ENCODE results near the gene PTGS2. TPM values are rescaled to one million over a fixed set of nuclear protein-coding genes. Genes with fewer than 3 reads are reported as not detected.
A peak's percentile ranks its signal among the peaks of the same experiment; 100 is the strongest.
"Not testable (repeated sequence)": the region's sequence is repeated elsewhere in the genome, so short reads cannot be mapped to it uniquely, and the experiment has no call there.

The PTGS2 gene
- total RNA-seq, 1 experiment from 2014 or later = 0.20 TPM

DNA sequence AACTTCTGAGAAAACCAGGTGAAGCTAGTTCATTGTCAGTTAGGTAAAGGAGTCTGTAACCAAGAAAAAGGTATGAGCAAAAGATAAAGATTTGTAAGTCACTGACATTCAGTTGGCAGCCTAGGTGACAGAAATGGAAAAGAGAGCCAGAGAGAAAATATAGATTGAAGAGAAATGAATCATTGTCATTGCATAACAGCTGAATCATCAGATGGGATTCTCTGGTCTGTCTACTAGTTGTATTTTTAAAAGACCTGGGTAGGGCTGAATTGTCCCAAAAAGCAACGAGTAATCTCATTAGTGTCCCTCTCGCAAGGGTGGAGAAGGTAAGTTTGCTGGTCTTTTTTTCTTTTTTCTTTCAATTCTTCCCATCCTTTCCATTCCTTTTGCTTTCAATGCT is 36.6 kb downstream of the PTGS2 start:
- ChIA-PET CTCF (no interaction called here), POLR2A (no interaction called here)
- DNase-seq (ENCODE audit: low spot score) (no peak), ATAC-seq (no peak)
- Mint-ChIP-seq H3K27ac (no peak overlapping the region), H3K27me3 (ENCODE audit: low read depth) (no peaks in the 10 kb centered on the region), H3K4me1 (peaks cover 4% of the 10 kb centered on the region), H3K36me3 (no peaks in the 10 kb centered on the region), H3K4me3 (no peak overlapping the region), H3K9me3 (no peaks in the 10 kb centered on the region)
- TF ChIP-seq ZNF423 (CRISPR knock-in tag; IDR thresholded peaks at IDR 0.05) (no peak), KAT7 (CRISPR knock-in tag; IDR thresholded peaks at IDR 0.05; ENCODE audit: borderline replicate concordance) (no peak), NFE2L1 (CRISPR knock-in tag; IDR thresholded peaks at IDR 0.05) (no peak), TEAD1 (CRISPR knock-in tag; IDR thresholded peaks at IDR 0.05) (no peak), SOX15 (CRISPR knock-in tag; IDR thresholded peaks at IDR 0.05) (no peak), ZNF232 (CRISPR knock-in tag; IDR thresholded peaks at IDR 0.05) (no peak), ZNF317 (CRISPR knock-in tag; IDR thresholded peaks at IDR 0.05; ENCODE audit: borderline replicate concordance, low read depth) (no peak), CBFB (CRISPR knock-in tag; IDR thresholded peaks at IDR 0.05; ENCODE audit: low read depth) (no peak), GTF2I (CRISPR knock-in tag; conservative IDR thresholded peaks at IDR 0.05) (no peak), PRRX2 (CRISPR knock-in tag; IDR thresholded peaks at IDR 0.05) (no peak), TP53 (CRISPR knock-in tag; IDR thresholded peaks at IDR 0.05) (no peak), HMGA2 (CRISPR knock-in tag; IDR thresholded peaks at IDR 0.05) (no peak)
- TF ChIP-seq, protein P1, sequence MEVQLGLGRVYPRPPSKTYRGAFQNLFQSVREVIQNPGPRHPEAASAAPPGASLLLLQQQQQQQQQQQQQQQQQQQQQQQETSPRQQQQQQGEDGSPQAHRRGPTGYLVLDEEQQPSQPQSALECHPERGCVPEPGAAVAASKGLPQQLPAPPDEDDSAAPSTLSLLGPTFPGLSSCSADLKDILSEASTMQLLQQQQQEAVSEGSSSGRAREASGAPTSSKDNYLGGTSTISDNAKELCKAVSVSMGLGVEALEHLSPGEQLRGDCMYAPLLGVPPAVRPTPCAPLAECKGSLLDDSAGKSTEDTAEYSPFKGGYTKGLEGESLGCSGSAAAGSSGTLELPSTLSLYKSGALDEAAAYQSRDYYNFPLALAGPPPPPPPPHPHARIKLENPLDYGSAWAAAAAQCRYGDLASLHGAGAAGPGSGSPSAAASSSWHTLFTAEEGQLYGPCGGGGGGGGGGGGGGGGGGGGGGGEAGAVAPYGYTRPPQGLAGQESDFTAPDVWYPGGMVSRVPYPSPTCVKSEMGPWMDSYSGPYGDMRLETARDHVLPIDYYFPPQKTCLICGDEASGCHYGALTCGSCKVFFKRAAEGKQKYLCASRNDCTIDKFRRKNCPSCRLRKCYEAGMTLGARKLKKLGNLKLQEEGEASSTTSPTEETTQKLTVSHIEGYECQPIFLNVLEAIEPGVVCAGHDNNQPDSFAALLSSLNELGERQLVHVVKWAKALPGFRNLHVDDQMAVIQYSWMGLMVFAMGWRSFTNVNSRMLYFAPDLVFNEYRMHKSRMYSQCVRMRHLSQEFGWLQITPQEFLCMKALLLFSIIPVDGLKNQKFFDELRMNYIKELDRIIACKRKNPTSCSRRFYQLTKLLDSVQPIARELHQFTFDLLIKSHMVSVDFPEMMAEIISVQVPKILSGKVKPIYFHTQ (CRISPR knock-in tag; IDR thresholded peaks at IDR 0.05) = no peak
- TF ChIP-seq, protein P2, sequence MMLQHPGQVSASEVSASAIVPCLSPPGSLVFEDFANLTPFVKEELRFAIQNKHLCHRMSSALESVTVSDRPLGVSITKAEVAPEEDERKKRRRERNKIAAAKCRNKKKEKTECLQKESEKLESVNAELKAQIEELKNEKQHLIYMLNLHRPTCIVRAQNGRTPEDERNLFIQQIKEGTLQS (CRISPR knock-in tag; conservative IDR thresholded peaks at IDR 0.05) = no peak
- TF ChIP-seq, protein P3, sequence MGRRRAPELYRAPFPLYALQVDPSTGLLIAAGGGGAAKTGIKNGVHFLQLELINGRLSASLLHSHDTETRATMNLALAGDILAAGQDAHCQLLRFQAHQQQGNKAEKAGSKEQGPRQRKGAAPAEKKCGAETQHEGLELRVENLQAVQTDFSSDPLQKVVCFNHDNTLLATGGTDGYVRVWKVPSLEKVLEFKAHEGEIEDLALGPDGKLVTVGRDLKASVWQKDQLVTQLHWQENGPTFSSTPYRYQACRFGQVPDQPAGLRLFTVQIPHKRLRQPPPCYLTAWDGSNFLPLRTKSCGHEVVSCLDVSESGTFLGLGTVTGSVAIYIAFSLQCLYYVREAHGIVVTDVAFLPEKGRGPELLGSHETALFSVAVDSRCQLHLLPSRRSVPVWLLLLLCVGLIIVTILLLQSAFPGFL (CRISPR knock-in tag; IDR thresholded peaks at IDR 0.05; ENCODE audit: borderline replicate concordance) = no peak
- TF ChIP-seq, protein P4, sequence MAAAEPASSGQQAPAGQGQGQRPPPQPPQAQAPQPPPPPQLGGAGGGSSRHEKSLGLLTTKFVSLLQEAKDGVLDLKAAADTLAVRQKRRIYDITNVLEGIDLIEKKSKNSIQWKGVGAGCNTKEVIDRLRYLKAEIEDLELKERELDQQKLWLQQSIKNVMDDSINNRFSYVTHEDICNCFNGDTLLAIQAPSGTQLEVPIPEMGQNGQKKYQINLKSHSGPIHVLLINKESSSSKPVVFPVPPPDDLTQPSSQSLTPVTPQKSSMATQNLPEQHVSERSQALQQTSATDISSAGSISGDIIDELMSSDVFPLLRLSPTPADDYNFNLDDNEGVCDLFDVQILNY (CRISPR knock-in tag; IDR thresholded peaks at IDR 0.05) = no peak
- TF ChIP-seq, protein P5, sequence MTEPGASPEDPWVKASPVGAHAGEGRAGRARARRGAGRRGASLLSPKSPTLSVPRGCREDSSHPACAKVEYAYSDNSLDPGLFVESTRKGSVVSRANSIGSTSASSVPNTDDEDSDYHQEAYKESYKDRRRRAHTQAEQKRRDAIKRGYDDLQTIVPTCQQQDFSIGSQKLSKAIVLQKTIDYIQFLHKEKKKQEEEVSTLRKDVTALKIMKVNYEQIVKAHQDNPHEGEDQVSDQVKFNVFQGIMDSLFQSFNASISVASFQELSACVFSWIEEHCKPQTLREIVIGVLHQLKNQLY (CRISPR knock-in tag; IDR thresholded peaks at IDR 0.05) = no peak

DNA sequence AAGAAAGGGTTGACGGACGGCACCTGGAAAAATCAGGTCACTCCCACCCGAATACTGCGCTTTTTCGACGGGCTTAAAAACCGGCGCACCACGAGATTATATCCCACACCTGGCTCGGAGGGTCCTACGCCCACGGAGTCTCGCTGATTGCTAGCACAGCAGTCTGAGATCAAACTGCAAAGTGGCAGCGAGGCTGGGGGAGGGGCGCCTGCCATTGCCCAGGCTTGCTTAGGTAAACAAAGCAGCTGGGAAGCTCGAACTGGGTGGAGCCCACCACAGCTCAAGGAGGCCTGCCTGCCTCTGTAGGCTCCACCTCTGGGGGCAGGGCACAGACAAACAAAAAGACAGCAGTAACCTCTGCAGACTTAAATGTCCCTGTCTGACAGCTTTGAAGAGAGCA is 42.7 kb downstream of the PTGS2 start:
- DNase-seq (ENCODE audit: low spot score) = peak; percentile 14
- H3K27ac Mint-ChIP-seq; H3K9me3 Mint-ChIP-seq; CTCF ChIA-PET; ATAC-seq; POLR2A ChIA-PET; H3K36me3 Mint-ChIP-seq; H3K27me3 Mint-ChIP-seq (ENCODE audit: low read depth): not testable (repeated sequence)
- Mint-ChIP-seq H3K4me3 (peak overlapping the region; percentile 73), H3K4me1 (peaks cover 18% of the 10 kb centered on the region)

DNA sequence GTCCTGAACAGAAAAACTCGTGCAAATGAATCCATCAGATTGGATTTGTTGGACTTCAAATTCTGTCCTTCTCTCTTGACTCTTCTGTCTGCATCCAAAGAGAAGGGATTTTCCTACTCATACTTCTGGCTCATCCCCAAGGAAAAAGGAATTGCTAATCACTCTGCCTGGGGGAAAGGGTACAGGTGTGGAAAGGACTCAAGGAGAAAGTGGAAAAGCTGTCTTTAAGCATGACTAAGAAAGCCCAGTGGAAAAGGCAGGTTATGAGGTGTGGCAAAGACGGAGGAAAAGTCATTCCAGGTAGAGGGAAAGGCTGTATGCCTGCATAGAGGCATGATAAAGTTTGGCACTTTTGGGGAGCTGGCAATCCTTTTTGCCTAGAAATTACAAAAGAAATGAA is 43.4 kb downstream of the PTGS2 start:
- no peaks in the 10 kb centered on the region for H3K9me3 Mint-ChIP-seq
- ChIA-PET POLR2A (no interaction called here), CTCF (no interaction called here)
- peaks cover 18% of the 10 kb centered on the region for H3K4me1 Mint-ChIP-seq
- ATAC-seq (peak; percentile 34), DNase-seq (ENCODE audit: low spot score) (no peak)
- peak overlapping the region; percentile 73 for H3K4me3 Mint-ChIP-seq
- H3K27ac Mint-ChIP-seq = 0 out of 2 replicates have a peak overlapping the region, but pooled peaks have one; percentile 16
- H3K36me3 Mint-ChIP-seq = no peaks in the 10 kb centered on the region
- H3K27me3 Mint-ChIP-seq (ENCODE audit: low read depth) = 0 out of 2 replicates have a peak, but pooled peaks cover 5% of the 10 kb centered on the region
- TF ChIP-seq, protein P6, sequence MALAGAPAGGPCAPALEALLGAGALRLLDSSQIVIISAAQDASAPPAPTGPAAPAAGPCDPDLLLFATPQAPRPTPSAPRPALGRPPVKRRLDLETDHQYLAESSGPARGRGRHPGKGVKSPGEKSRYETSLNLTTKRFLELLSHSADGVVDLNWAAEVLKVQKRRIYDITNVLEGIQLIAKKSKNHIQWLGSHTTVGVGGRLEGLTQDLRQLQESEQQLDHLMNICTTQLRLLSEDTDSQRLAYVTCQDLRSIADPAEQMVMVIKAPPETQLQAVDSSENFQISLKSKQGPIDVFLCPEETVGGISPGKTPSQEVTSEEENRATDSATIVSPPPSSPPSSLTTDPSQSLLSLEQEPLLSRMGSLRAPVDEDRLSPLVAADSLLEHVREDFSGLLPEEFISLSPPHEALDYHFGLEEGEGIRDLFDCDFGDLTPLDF (CRISPR knock-in tag; IDR thresholded peaks at IDR 0.05) = no peak
- TF ChIP-seq JAZF1 (CRISPR knock-in tag; IDR thresholded peaks at IDR 0.05) (no peak), OVOL2 (CRISPR knock-in tag; IDR thresholded peaks at IDR 0.05; ENCODE audit: borderline replicate concordance) (no peak)
- TF ChIP-seq, protein P7, sequence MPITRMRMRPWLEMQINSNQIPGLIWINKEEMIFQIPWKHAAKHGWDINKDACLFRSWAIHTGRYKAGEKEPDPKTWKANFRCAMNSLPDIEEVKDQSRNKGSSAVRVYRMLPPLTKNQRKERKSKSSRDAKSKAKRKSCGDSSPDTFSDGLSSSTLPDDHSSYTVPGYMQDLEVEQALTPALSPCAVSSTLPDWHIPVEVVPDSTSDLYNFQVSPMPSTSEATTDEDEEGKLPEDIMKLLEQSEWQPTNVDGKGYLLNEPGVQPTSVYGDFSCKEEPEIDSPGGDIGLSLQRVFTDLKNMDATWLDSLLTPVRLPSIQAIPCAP (CRISPR knock-in tag; IDR thresholded peaks at IDR 0.05) = no peak
- TF ChIP-seq, protein P8, sequence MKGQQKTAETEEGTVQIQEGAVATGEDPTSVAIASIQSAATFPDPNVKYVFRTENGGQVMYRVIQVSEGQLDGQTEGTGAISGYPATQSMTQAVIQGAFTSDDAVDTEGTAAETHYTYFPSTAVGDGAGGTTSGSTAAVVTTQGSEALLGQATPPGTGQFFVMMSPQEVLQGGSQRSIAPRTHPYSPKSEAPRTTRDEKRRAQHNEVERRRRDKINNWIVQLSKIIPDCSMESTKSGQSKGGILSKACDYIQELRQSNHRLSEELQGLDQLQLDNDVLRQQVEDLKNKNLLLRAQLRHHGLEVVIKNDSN (CRISPR knock-in tag; IDR thresholded peaks at IDR 0.05) = no peak
- TF ChIP-seq, protein P9, sequence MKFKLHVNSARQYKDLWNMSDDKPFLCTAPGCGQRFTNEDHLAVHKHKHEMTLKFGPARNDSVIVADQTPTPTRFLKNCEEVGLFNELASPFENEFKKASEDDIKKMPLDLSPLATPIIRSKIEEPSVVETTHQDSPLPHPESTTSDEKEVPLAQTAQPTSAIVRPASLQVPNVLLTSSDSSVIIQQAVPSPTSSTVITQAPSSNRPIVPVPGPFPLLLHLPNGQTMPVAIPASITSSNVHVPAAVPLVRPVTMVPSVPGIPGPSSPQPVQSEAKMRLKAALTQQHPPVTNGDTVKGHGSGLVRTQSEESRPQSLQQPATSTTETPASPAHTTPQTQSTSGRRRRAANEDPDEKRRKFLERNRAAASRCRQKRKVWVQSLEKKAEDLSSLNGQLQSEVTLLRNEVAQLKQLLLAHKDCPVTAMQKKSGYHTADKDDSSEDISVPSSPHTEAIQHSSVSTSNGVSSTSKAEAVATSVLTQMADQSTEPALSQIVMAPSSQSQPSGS (CRISPR knock-in tag; IDR thresholded peaks at IDR 0.05; ENCODE audit: borderline replicate concordance, low read depth) = no peak
- TF ChIP-seq, protein P10, sequence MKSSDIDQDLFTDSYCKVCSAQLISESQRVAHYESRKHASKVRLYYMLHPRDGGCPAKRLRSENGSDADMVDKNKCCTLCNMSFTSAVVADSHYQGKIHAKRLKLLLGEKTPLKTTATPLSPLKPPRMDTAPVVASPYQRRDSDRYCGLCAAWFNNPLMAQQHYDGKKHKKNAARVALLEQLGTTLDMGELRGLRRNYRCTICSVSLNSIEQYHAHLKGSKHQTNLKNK (CRISPR knock-in tag; IDR thresholded peaks at IDR 0.05) = no peak

Data from WTC11 (cell line).